GM19351 (cell line): ENCODE results near the gene MID1IP1.

ENCODE experiments used
- ATAC-seq: cut with Tn5 transposase; IDR thresholded peaks from one replicate; pipeline ENCODE4 v1.9.1; 2021; ENCODE audit warnings: mild to moderate bottlenecking, moderate library complexity; ENCODE audit not compliant: unreplicated experiment

Gene MID1IP1, protein sequence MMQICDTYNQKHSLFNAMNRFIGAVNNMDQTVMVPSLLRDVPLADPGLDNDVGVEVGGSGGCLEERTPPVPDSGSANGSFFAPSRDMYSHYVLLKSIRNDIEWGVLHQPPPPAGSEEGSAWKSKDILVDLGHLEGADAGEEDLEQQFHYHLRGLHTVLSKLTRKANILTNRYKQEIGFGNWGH

GRCh38 chrX:38800981-38801845 lies at the start of gene MID1IP1:
MID1IP1 (plus strand) TSS chrX:38801459; CDS start chrX:38804947, 3,488 bp downstream.
- no peak for ATAC-seq

DNA sequence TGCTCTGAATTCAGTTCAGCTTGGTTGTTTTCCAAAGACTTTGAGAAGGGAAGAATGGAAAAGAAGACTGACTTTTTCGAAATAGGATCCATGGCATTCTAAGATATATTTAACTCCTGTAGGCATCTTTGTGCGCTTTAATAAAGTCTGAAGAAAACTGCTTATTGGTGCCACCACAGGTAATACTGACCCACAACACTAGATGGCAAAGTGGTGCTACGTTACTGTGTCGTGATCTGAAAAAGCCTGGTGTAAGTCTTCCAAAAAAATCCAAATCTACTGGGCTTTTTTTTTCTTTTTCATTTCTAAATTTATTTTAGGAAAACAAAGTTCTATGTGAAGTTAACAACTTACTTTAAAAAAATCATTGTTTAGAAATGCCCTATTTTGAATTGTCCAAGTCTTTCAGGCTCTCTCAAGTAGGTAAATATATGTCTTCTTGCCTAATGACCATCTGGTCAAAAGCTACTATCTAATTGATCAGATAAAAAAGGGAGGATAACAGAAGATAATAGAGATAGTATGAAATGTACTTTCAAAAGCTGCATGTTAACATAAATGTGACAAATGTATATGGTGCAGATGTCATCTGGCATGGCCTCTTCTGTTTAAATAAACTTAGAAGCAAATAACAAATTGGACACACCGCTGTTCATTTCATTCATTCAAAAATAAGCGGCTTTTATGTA lies 47.0 kb upstream of the MID1IP1 start:
- ATAC-seq, result peak; percentile 53

DNA sequence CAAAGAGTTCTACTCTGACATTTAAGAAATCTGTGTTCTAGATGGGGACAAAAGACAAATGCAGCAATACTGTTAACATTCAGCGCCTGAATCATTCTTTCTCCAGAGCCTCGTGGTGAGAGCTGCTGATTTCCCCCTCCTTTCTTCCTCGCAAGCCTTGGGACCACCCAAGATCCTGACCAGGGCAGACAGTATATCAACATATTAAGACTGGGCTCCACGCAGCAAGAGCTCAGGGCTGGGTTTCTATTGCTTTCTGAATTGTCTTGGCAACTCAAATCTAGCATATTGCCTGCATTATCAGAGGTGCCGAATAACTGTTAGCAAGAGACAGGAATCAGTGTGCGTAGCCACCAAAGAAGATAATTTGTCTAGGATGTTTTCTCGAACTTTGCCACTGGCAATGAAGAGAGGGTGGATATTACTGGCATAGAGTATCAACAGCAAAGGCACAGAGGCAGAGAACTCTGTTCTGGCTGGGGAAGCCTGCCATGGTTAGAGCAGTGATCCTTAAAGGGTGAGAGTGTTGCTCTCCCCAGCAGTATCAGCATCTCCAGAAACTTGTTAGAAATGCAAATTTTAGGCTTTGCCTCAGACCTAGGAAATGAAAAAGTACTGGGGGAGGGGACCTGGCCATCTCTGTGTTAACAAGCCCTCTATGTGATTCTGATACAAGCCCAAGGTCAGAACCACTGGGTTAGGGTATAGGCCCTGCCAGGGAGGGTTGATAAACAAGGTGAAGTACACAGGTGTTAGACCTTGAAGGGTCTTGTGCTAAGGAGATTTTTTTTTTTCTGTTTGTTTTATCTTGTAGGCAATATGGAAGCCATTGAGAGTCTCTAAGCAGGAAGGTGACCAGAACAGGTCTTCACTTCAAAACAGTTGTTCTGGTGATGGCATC lies 46.2 kb upstream of the MID1IP1 start:
- no peak for ATAC-seq

DNA sequence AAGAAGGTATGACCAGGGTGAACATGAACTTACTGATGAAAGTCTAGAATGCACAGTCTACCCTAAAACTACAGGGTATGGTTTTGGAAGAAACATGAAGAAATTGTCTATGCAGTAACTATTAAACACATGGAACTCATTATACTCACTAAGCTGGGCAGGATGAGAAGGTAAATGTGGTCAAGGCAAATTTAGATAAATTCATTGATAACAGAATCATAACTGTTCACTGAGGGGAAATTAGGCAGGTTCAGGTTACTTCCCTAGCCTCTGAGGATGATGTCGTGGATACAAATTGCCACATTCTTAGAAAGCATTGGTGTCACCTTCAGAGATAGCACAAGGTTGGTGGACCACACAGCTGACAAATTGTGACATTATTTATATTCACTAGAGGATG lies 40.4 kb upstream of the MID1IP1 start:
- ATAC-seq, result no peak

GRCh38 chrX:38768079-38768478 lies 33.2 kb upstream of the MID1IP1 start:
- ATAC-seq, result no peak

DNA sequence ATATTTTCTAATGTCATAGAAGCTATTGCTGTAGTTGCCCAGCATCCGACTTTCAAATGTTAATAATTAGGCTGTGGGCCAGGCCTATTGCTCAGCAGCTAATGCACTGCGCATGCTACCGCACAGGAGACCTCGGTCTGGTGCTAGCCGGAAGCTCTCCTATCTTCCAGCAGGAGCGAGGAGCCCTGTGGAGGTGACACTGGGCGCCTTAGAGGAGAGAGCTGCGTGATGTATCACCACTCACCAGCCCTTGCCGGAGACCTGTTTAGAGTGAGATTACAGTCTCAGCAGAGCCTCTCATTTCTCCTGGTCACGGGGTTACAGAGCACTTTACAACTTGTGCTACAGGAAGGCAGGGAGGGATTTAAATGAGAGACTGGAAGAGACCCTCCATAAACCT lies 31.1 kb upstream of the MID1IP1 start:
- no peak for ATAC-seq

- ATAC-seq, result no peak
These were observed 27.0 kb upstream of the MID1IP1 start for GRCh38 chrX:38774249-38774648.

- ATAC-seq, result no peak
These were observed 4.3 kb upstream of the MID1IP1 start for GRCh38 chrX:38796946-38797345.

DNA sequence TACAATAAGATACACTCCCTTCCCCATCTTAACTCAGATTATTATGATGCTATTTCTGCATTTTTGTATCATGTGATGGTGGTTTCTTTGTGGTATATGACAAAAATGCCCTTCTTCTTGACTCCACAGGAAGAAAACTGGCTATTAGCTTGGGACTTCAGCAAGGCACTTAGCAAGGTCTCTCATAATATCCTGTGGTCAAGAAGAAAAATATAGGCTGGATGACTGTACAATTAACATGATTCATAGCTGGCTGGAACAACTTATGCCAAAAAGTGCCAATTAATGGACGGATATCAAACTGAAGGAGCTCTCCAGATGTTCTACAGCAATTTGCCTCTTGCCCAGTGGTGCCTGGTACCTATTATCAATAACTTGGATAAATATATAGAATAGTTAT lies 2.3 kb upstream of the MID1IP1 start:
- no peak for ATAC-seq

DNA sequence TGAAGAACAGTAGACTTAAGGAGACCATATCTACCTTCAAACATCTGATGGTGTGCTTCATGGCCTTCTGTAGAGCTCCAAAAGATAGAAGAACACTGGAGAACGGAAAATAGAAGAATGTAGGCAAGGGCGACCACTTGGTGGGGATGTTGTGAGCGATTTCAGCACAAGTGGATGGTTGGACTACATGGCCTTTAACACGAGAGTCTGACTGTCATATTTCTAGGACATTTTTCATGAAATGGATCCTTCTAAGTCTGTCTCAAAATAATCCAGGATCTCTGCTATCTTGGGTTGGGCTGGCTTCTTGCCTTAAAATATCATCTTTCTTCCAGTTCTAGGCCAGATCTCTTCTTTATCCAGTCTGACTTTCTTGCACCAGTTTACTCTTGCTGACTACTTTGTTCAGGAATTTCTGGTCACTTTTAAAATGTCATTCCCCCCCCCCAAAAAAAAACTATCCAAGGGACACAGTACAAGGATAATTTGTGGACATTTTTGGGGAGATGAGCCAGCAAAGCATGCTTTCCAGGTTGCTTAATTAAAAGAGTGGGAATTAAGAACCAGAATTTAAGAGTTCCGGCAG lies 1.2 kb upstream of the MID1IP1 start:
- ATAC-seq, result no peak

DNA sequence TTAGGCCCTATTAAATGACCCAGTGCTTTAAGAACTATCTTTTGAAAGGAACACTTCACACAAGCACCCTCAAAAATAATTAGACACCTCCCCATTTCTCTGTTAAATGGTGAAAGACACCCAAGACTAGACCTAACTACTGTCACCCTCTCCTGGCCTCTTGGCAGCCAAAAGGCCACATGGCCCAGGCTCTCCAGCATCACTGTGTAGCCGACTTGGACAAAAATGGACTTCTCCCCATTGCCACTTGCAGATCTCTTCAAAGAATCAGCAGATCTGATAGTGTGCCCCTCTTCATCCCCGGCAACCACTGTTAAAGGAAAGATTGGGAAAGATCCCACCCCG lies 2.0 kb downstream of the MID1IP1 start:
- no peak for ATAC-seq

- ATAC-seq, result peak; percentile 76
These were observed 2.6 kb downstream of the MID1IP1 start for GRCh38 chrX:38803588-38804431.

DNA sequence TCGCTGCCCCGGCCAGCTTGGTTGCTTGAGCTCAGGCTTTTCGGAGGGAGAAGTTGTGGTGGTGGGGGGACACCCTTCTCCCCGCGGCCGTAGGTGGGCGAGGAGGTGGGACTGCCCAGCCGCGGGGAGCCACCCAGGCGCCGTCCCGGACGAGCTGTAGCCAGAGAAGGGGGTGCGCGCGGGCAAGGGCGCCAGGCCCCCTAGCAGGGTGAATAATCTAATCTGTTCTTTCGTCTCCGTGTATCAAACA lies 3.1 kb downstream of the MID1IP1 start:
- peak; percentile 12 for ATAC-seq

DNA sequence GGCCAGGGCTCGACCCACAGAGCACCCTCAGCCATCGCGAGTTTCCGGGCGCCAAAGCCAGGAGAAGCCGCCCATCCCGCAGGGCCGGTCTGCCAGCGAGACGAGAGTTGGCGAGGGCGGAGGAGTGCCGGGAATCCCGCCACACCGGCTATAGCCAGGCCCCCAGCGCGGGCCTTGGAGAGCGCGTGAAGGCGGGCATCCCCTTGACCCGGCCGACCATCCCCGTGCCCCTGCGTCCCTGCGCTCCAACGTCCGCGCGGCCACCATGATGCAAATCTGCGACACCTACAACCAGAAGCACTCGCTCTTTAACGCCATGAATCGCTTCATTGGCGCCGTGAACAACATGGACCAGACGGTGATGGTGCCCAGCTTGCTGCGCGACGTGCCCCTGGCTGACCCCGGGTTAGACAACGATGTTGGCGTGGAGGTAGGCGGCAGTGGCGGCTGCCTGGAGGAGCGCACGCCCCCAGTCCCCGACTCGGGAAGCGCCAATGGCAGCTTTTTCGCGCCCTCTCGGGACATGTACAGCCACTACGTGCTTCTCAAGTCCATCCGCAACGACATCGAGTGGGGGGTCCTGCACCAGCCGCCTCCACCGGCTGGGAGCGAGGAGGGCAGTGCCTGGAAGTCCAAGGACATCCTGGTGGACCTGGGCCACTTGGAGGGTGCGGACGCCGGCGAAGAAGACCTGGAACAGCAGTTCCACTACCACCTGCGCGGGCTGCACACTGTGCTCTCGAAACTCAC lies 3.6 kb downstream of the MID1IP1 start:
- peak; percentile 3 for ATAC-seq

DNA sequence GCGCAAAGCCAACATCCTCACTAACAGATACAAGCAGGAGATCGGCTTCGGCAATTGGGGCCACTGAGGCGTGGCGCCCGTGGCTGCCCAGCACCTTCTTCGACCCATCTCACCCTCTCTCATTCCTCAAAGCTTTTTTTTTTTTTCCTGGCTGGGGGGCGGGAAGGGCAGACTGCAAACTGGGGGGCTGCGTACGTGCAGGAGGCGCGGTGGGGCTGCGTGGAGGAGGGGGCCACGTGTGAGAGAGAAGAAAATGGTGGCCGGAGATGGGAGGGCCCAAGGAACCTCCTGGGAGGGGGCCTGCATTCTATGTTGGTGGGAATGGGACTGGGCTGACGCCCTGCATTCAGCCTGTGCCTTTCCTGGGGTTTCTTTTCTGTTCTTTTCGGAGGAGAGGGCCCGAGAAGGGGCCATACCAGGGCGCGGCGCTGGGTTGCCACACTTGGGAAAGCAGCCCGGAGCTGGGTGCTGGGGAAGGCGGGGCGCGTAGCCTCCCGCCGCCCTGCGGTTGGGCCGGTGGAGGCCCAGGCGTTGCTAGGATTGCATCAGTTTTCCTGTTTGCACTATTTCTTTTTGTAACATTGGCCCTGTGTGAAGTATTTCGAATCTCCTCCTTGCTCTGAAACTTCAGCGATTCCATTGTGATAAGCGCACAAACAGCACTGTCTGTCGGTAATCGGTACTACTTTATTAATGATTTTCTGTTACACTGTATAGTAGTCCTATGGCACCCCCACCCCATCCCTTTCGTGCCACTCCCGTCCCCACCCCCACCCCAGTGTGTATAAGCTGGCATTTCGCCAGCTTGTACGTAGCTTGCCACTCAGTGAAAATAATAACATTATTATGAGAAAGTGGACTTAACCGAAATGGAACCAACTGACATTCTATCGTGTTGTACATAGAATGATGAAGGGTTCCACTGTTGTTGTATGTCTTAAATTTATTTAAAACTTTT lies 4.5 kb downstream of the MID1IP1 start:
- ATAC-seq, result no peak

GRCh38 chrX:38806875-38807621 lies 5.8 kb downstream of the MID1IP1 start:
- ATAC-seq, result no peak

DNA sequence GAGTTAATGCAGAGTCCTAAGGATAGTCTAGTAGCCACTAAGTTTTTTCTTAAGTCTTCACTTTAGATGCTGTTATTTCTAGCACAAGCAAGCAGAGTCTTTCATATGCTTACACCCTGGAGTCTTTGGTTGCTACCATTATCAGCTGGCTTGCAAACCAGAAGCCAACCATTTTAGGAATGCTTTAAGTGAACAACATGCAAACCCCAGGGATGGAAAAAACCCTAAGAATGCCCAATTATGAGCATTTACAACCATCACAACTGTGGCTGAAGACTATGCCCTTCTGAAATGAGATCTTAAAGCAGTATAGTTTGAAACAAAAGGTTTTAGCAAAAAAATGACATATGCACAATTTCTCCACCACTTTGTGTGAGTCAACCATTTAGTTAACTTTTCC lies 6.6 kb downstream of the MID1IP1 start:
- ATAC-seq, result no peak
